NCI-H2196 (cell line): Measurements from ENCODE around the gene KCNK5.

ENCODE experiments used
- DNase-seq: peaks from one replicate; lab custom pipeline; 2025; ENCODE audit not compliant: unreplicated experiment; lab: John Stamatoyannopoulos, UW

Gene KCNK5

GRCh38 chr6:39228992-39229767, at the start of gene KCNK5:
KCNK5 (minus strand) TSS chr6:39229475; CDS start chr6:39229111, 364 bp downstream.
- DNase-seq = peak; percentile 93

GRCh38 chr6:39276379-39276995, 47.2 kb upstream of the KCNK5 start:
- DNase-seq = no peak

GRCh38 chr6:39274903-39275302, 45.6 kb upstream of the KCNK5 start:
- DNase-seq = no peak

- no peak for DNase-seq
These were observed 45.2 kb upstream of the KCNK5 start for GRCh38 chr6:39274471-39274870.

GRCh38 chr6:39273406-39273821, 44.1 kb upstream of the KCNK5 start:
- no peak for DNase-seq

GRCh38 chr6:39269961-39270360, 40.7 kb upstream of the KCNK5 start:
- DNase-seq = no peak

- DNase-seq = no peak
These were observed 39.4 kb upstream of the KCNK5 start for GRCh38 chr6:39268721-39269120.

GRCh38 chr6:39268171-39268570, 38.9 kb upstream of the KCNK5 start:
- no peak for DNase-seq

GRCh38 chr6:39266782-39267355, 37.6 kb upstream of the KCNK5 start:
- DNase-seq = no peak

- DNase-seq = no peak
These were observed 37.1 kb upstream of the KCNK5 start for GRCh38 chr6:39266375-39266774.

- peak; percentile 35 for DNase-seq
These were observed 34.2 kb upstream of the KCNK5 start for GRCh38 chr6:39263303-39264037.

- no peak for DNase-seq
These were observed 32.5 kb upstream of the KCNK5 start for GRCh38 chr6:39261751-39262150.

GRCh38 chr6:39260953-39261352, 31.7 kb upstream of the KCNK5 start:
- no peak for DNase-seq

- DNase-seq = no peak
These were observed 31.2 kb upstream of the KCNK5 start for GRCh38 chr6:39260456-39260855.

GRCh38 chr6:39256294-39256940, 27.1 kb upstream of the KCNK5 start:
- DNase-seq = no peak

- DNase-seq = no peak
These were observed 25.8 kb upstream of the KCNK5 start for GRCh38 chr6:39254999-39255535.

- no peak for DNase-seq
These were observed 22.1 kb upstream of the KCNK5 start for GRCh38 chr6:39251406-39251805.

- no peak for DNase-seq
These were observed 21.2 kb upstream of the KCNK5 start for GRCh38 chr6:39250507-39250906.

- no peak for DNase-seq
These were observed 20.0 kb upstream of the KCNK5 start for GRCh38 chr6:39249278-39249677.

GRCh38 chr6:39247667-39248194, 18.5 kb upstream of the KCNK5 start:
- no peak for DNase-seq

- no peak for DNase-seq
These were observed 14.5 kb upstream of the KCNK5 start for GRCh38 chr6:39243809-39244208.
